ENCODE measurements around the gene RAB8B.
"Not testable (repeated sequence)": the region's sequence is repeated elsewhere in the genome, so short reads cannot be mapped to it uniquely, and the experiment has no call there.

Gene RAB8B

DNA sequence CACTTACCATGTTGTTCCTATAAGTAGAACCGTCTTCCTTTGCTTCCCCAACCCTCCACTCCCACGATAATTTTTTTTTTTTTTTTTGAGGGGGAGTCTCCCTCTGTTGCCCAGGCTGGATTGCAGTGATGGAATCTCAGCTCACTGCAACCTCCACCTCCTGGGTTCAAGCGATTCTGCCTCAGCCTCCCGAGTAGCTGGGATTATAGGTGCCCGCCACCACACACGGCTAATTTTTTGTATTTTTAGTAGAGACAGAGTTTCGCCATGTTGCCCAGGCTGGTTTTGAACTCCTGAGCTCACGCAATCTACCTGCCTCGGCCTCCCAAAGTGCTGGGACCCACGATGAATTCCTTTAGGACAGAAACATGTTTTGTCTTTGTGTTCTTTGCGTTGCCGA, 19.4 kb downstream of the RAB8B start:
- not testable (repeated sequence) for DNase-seq (ENCODE audit: low spot score)

DNA sequence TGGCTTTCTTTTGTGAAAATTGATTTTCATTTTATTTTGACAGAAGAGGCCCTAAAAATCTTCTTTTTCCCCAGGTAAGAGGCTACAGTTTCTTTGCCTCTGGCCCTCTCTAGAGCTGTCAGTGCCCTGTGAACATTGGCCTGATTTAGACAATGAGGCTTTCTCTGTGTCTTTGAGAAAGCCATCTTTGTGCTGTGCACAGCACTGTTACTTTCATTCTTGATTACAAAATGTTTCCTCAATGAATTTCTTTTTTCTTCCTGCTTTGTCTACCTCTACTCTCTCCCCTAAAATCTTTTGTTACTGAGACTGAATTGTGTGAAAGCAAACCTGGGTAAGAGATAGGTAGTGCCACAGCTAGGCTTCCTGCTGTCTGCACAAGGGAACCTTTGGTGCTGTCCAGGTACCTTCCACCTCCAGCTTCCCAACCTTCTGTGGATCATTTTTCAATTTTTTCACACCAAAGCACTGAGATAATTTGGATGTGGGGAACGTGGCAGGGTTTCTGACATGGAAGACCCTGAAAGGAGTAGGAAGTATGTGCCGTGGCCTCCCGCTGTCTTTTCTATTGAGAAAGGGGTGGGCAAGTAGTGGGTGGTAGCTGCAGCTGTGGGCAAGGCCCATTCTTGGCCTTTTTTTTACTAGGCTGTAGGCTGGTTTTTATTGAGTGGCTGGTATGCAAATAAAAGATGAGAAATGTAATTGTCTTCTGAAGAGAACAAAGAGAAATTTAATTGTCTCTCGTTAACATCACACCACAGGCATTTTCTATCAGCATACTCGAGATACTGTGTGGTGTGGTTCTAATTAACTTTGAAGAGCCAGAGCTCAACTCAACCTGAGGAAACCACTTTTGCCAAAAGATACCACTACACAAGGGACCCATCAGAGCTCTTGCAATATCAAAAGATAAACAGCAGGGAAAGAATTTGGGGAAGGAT, 21.0 kb downstream of the RAB8B start:
- DNase-seq (ENCODE audit: low spot score): no peak

- no peak for DNase-seq (ENCODE audit: low spot score)
Measured at GRCh38 chr15:63211092-63211490, 21.7 kb downstream of the RAB8B start.

GRCh38 chr15:63211549-63211948, 22.1 kb downstream of the RAB8B start:
- DNase-seq (ENCODE audit: low spot score): no peak

DNA sequence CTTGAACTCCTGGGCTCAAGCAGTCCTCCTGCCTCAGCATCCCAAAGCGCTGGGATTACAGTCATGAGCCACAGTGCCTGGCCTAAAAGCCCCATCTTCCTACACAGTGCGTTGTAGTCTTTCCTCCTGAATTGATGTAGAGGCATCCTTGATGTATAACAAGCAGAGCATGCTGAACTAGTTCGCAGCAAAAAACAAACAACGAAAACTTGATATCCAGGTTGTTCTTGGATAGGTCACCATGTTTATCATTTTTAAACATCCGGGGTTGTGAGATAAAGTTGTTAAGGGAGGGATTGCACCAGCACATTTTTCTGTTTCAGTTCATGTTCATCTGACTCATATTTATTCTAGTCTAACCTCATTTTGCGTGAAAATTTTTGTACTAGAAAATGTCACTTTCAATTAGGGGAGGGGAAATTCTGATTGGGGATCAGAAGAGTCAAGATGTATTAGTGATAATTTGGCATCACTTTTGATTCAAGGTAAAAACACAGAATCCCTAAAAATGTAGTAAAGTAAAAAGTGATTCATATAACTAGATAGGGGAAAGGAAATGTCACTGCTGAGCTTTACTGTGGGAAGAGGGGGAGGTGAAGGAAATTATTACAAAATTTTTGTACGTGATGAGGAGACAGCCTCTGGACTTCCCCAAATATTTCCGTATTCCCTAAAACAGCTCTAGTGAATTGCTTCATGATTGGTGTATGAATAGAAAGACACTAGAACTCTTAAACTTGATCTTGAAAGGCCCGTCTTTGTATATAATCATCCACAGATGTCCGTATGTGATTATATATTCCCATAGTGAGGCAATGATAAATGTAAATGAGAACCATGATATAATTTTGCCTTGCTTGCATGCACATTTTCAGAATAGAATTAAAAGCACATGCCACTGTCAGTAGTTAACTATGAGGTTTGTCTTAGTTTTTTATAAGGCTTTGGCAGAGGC, 22.9 kb downstream of the RAB8B start:
- DNase-seq (ENCODE audit: low spot score): peak; percentile 47

GRCh38 chr15:63218100-63218808, 28.8 kb downstream of the RAB8B start:
- DNase-seq (ENCODE audit: low spot score): peak; percentile 65

DNA sequence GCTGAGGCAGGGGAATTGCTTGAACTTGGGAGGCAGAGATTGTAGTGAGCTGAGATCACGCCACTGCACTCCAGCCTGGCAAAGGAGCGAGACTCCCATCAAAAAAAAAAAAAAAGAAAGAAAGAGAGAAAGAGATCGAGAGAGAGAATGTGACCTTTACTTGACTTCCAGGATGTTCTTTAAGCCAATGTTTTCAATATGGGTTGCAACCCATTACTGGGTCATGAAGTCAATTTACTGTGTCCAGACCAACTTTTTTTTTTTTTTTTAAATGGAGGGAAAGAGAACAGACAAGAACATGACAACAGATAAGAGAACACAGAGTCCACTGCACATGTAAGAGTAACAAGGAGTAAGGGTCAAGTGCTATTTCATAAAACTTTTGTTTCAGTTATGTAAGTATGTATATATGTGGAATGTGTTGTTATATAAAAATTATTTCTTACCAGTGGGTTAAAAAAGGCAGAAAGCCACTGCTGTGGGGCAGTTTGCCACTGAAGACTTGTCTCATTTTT, 29.8 kb downstream of the RAB8B start:
- DNase-seq (ENCODE audit: low spot score): no peak

DNA sequence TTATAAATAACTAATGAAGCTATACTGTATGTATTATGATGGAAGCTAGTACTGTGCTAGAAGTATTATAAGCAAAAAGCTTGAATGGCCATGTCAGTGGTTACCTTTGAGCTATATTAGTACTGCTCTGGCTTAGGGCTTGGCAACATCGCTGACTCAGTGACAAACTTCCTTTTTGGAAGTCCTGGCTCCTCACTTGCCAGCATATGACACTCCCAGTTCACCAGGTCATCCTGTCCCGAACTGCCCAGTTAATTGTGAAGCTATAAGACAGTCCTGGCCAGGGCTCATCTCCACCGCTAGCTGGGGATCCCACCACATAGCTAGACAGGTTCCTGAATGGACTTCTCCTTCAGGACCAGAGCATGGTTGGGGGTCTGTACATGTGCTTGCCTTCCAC, 31.9 kb downstream of the RAB8B start:
- no peak for DNase-seq (ENCODE audit: low spot score)

GRCh38 chr15:63223463-63223862, 34.1 kb downstream of the RAB8B start:
- no peak for DNase-seq (ENCODE audit: low spot score)

DNA sequence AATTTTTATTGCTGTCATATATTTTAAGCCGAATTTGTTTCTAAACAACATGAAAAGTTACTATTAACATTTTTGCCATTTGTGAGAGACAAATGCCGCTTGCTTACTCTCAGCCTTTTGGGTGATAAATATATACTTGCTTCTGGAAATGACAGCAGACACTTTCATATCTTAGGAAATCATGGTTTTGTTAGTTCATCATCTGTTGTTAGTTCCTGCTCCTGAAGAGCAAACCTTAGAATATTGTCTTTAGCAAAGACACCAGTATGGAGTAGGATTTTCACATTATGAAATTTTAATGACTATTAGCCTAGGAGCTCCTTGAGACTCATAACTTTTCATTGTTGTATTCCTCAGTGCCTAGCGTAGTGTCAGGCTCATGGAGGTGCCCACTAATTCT, 36.0 kb downstream of the RAB8B start:
- no peak for DNase-seq (ENCODE audit: low spot score)

- DNase-seq (ENCODE audit: low spot score): no peak
Measured at GRCh38 chr15:63226155-63226883, 36.9 kb downstream of the RAB8B start.

- no peak for DNase-seq (ENCODE audit: low spot score)
Measured at GRCh38 chr15:63226966-63227401, 37.6 kb downstream of the RAB8B start.

- no peak for DNase-seq (ENCODE audit: low spot score)
Measured at GRCh38 chr15:63227689-63228088, 38.3 kb downstream of the RAB8B start.

- DNase-seq (ENCODE audit: low spot score): no peak
Measured at GRCh38 chr15:63231206-63231605, 41.8 kb downstream of the RAB8B start.

GRCh38 chr15:63231706-63232105, 42.3 kb downstream of the RAB8B start:
- no peak for DNase-seq (ENCODE audit: low spot score)

- no peak for DNase-seq (ENCODE audit: low spot score)
Measured at GRCh38 chr15:63232405-63232804, 43.0 kb downstream of the RAB8B start.

DNA sequence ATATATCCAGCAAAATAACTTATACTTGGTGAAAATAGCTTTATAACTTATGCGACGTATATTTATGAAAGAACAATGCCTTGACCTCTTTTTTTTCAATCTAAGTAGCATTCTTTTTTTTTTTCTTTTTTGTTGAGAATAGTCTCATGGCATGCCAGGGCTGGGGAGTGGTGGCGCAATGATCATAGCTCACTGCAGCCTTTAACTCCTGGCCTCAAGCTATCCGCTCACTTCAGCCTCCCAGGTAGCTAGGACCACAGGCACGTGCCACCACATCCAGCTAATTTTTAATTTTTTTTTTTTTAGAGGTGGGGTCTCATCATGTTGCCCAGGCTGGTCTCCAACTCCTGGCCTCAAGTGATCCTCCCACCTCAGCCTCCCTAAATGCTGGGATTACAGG, 43.5 kb downstream of the RAB8B start:
- no peak for DNase-seq (ENCODE audit: low spot score)

DNA sequence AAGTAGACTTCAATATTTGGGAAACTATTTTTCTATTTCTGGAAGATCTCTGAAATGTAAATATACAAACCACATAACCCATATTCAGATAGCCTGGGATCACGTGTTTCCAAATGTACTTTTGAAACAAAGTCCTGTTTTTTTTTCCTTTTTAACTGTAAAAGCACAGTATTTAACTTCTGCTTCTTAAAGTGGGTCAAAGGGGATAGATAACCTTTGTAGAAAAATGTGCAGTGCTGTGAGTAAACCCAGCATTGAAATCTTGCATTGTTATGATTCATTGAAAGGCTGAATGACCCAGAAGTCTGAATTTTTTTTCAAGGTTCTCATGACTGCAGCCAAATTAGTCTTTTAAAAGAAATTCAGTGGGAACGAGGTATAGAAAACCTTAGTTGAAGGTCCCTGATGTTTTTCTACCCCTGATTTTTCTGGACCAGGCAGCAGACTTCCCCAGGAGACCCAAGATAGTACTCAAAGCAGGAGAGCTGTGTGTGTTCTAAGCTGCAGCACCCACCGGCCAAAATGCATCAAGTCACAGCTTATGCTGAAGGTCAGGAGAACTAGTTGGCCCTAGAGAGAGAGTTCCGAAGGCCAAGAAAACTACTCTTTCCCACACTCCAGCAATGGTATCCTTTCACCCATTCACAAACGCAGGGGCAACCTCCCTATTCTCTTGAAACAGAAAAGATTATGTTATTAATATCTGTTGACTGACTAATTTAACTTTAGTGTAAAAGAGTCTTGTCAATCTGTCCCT, 44.4 kb downstream of the RAB8B start:
- peak; percentile 34 for DNase-seq (ENCODE audit: low spot score)

- DNase-seq (ENCODE audit: low spot score): no peak
Measured at GRCh38 chr15:63234451-63234870, 45.1 kb downstream of the RAB8B start.

- DNase-seq (ENCODE audit: low spot score): no peak
Measured at GRCh38 chr15:63236272-63236671, 46.9 kb downstream of the RAB8B start.
